GM12874 (cell line): ENCODE measurements around the gene BUD23.

ENCODE experiments used
- CTCF ChIP-seq: IDR thresholded peaks from 2 replicates; pipeline ENCODE4 v1.5.1; 2011; ENCODE audit warnings: low read depth, mild to moderate bottlenecking, control low read depth, low read length, moderate library complexity; ENCODE audit not compliant: insufficient read depth

BUD23 gene

GRCh38 chr7:73645643-73646174 lies 37.7 kb upstream of the BUD23 start:
- no peak for TF ChIP-seq CTCF

- no peak for TF ChIP-seq CTCF
Observed at GRCh38 chr7:73646785-73647724, 36.3 kb upstream of the BUD23 start.

GRCh38 chr7:73647725-73648592 lies 35.4 kb upstream of the BUD23 start:
- TF ChIP-seq CTCF = 0 out of 2 replicates have a peak, but pooled peaks have one; percentile 2

- no peak for TF ChIP-seq CTCF
Observed at GRCh38 chr7:73648593-73649332, 34.6 kb upstream of the BUD23 start.

- TF ChIP-seq CTCF = no peak
Observed at GRCh38 chr7:73649576-73649975, 33.8 kb upstream of the BUD23 start.

GRCh38 chr7:73650524-73650923 lies 32.9 kb upstream of the BUD23 start:
- no peak for TF ChIP-seq CTCF
